Germinal center (tissue), 1 donor: ENCODE data around the gene OR7A5.
"Not testable (repeated sequence)": the region's sequence is repeated elsewhere in the genome, so short reads cannot be mapped to it uniquely, and the experiment has no call there.

Experiments
- DNase-seq: peaks from one replicate; pipeline ENCODE4 v3.0.0; 2012; ENCODE audit warnings: mixed read lengths, low spot score

OR7A5 gene

DNA sequence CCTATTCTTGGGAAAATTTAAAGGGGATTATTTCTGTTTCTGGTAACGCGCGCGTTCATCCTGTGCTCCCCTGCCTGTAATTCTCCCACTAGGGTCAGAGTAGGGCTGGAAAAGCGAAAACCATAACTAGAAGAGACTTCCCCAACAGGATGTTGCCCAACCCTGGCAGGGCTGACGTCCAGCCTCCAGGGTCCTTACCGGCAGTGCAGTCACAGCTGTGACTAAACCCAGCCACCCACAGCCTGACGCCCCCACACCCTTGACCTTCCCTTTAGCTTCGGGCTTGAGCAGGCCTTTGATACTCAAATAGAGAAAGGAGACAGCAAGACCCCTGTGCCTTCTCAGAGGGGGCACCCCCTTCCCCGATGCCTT is 50.3 kb downstream of the OR7A5 start:
- not testable (repeated sequence) for DNase-seq

DNA sequence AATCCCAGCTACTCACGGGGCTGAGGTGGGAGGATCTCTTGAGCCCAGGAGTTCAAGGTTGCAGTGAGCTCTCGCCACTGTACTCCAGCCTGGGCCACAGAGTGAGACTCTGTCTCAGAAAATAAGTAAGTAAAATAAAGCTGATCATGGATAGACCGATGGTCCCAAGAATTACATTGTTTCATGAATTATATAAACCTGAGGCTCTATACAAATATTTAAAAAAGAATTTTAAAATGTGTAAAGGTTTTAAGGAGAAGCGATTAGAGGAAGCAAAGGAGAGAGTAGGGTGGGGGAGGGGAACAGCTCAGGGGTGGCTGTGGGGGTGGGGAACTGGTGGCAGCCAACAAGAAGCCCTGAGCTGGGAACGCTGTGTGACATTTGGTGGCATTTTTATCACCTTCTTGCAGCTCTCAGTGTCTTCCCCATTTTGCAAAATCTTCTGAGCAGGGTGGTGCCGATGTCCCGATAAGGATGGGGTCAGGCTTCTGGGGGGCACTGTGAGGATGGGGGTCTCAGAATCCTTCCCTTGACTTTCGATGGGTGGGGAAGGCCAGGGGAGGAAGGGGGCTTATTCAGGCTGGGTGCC is 51.5 kb downstream of the OR7A5 start:
- not testable (repeated sequence) for DNase-seq

DNA sequence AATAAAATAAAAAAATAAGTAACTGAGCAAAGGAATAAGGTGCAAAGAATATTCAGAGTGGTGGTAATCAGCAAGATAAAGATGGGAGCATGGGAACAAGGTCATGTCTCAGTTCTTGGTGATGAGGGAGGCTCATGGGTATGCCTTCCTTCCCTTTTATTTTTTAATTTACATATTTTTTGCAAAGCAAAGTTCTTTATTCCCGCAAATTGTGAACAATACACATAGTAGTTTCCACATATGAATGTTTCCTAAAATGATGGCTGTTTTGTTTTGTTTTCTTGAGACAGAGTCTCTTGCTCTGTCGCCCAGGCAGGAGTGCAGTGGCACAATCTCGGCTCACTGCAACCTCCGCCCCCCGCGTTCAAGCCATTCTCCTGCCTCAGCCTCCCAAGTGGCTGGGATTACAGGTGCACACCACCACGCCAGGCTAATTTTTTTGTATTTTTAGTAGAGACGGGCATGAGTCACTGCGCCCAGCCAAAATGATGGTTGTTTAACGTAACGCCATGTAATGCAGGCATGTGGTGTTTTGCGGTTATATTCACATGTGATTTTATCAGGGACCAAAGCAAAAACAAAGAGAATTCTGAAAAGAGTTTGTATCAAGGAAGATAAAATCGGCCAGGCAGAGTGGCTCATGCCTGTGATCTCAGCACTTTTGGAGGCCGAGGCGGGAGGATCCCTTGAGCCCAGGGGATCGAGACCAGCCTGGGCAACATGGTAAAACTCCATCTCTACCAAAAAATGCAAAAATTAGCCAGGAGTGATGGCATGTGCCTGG is 52.2 kb downstream of the OR7A5 start:
- DNase-seq, result no peak

DNA sequence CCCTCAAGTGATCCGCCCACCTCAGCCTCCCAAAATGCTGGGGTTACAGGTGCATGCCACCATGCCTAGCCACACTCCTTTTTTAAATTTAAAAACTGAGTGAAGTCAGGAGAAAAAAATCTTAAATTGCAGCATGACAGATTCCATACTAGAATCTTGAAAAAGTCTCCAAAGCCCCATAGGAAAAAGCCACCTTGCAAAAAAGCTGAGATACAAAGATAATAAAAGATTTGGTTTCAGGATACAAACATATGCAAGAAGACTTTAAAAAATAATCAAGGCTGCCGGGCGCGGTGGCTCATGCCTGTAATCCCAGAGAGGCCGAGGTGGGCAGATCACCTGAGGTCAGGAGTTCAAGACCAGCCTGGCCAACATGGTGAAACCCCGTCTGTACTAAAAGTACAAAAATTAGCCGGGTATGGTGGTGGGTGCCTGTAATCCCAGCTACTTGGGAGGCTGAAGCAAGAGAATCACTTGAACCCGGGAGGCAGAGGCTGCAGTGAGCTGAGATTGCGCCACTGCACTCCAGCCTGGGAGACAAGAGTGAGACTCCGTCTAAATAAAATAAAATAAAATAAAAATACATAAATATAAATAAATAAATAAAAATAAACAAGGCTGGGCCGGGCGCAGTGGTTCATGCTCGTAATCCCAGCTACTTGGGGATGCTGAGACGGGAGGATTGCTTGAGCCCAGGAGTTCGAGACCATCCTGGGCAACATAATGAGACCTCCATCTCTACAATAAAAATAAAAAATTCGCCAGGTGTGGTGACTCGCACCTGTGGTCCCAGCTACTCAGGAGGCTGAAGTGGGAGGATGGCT is 53.1 kb downstream of the OR7A5 start:
- not testable (repeated sequence) for DNase-seq

DNA sequence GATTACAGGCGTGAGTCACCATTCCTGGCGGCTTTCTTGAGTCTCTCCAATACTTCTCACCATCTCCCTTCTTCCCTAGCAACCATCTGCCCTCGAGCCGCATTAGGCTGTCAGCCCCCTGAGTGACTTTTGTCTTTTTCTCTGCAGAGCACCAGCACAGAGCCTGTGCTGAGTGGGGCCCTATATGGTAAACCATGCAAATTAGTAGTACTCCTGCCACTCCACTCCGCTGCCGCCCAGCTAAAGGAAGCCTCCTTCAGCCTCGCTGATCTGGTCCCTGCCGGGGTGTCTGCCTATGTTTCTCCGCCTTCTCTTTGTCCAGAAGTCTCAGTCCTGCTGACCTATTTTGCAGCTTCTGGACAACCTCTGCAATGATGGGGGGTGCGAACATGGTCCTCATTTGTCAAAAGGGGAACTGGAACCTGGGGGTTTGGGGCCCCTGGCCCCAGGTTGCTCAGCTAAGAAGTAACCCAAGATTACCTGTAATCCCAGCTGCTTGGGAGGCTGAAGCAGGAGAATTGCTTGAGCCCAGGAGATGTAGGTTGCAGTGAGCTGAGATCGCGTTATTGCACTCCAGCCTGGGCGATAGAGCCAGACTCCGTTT is 54.3 kb downstream of the OR7A5 start:
- DNase-seq, result not testable (repeated sequence)

DNA sequence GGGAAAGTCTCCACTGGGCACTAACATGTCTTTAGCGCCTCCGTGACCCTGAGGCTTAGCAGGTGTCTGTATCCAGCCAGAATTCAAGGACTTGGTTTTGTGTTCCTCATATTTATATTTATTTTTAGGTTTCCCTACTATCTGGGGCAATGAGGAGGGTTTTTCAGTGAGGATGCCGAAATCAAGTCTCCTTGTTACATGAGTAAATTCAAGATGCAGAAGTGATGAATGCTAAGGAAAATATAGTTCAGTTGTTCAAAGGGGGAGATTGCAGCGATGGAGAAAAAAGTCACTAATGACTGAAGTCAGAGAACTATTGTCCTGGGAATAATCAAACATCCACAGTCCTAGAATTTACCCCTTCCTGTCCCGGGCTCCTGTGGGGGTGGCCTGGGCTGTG is 55.8 kb downstream of the OR7A5 start:
- DNase-seq, result no peak

DNA sequence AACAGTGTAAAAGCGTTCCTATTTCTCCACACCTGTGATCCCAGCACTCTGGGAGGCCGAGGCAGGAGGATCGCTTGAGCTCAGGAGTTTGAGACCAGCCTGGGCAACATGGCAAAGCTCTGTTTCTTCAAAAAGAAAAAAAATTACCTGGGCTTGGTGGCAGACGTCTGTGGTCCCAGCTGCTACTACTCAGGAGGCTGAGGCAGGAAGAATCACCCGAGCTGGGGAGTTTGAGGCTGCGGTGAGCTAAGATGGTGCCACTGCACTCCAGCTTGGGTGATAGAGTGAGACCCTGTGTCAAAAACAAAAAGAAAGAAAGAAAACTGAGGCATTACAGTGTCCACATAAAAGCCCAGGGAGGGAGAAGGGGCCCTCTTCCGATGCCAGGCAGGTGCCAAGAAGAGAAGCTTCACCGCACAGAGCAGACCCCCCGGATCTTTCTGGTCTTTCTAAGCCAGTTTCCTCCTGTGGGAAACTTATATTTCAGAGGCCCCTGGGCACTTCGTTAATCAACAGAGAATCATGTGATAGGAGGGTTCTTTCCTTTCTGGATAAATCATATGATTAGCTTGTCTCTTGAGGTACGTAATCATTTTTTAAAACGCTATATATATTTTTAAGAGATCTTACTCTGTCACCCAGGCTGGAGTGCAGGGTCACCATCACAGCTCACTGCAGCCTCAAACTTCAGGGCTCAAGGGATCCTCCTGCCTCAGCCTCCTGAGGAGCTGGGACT is 56.7 kb downstream of the OR7A5 start, which contains the start of gene ADGRE2:
TSS of gene ADGRE2 (minus strand) at position 451 of the 736 bp plus-strand sequence. CDS start 1,804 bp downstream, outside the sequence.
- not testable (repeated sequence) for DNase-seq

DNA sequence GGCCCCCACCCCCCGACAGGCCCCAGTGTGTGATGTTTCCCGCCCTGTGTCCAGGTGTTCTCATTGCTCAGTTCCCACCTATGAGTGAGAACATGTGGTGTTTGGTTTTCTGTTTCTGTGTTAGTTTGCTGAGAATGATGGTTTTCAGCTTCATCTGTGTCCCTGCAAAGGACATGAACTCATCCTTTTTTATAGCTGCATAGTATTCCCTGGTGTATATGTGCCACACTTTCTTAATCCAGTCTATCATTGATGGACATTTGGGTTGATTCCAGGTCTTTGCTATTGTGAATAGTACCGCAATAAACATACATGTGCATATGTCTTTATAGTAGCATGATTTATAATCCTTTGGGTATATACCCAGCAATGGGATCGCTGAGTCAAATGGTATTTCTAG is 57.3 kb downstream of the OR7A5 start:
- DNase-seq, result not testable (repeated sequence)
